Urothelium cell line (cell line): ENCODE results near the gene LTO1.

Experiments used
- DNase-seq: peaks from one replicate; pipeline ENCODE4 v3.0.0; 2011; ENCODE audit warnings: low spot score, mixed read lengths
- FAIRE-seq: peaks from 2 replicates; lab custom pipeline; 2011; peaks lifted over from hg19 to GRCh38; lab: Jason Lieb, UNC

LTO1 gene

DNA sequence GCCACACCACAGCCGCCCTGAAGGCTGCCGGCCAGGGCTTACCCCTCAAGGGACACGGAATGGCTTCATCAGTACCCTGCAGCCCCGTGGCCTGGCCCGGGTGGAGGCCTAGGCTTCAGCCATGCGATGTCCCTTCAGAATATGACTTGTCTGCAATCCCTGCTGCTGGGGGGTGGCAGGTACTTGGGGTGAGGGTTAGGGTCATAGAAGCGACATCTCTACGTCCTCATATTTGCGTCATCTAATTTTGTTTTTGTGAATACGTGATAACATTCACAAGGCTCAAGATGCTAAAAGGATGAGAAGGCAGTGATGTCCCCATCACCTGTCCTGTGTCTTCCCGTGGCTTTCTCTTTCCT is 27.8 kb downstream of the LTO1 start:
- DNase-seq (no peak), FAIRE-seq (no peak)

DNA sequence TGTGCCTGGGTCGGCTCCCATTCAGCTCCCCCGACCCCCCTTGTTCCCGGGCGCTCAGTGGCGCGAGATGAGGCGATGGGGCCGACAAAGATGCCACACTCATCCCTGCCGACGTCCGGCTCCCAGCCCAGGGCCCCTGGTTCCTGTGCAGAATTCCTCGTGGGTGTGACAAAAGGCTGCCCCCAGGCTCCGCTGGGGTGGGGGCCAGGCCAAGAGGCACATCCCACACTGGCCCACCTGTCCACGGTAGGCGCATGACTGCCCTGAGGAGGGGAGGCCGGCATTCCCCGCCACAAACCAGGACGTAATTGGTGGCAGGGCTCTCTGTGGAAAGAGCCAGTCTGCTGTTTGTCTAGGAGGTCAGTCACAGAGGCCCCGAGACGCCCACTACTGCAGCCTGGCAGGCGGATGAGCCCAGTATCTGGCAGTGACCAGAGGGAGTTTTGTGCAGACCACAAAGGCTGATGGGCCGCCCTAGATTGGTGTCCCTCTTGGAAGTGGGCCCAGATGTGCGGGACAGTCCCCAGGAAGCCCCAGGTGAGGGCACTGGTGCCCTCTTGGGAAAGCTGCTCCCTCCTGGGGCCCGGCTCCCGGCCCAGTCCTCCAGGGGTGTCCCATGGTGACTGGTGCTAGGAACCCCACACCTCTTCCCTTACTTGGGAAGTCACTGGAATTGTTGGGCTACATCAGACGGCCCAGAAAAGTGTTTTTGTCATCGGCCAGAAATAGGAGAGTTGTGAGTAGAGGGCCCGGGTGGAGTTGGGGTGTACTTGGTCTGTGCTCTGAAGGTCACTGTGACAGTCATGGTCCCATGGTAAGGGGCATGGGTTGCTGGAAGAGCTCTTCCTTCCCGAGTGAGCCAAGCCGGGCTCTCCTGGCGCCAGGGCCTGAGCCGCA is 28.4 kb downstream of the LTO1 start:
- FAIRE-seq: no peak
- no peak for DNase-seq

DNA sequence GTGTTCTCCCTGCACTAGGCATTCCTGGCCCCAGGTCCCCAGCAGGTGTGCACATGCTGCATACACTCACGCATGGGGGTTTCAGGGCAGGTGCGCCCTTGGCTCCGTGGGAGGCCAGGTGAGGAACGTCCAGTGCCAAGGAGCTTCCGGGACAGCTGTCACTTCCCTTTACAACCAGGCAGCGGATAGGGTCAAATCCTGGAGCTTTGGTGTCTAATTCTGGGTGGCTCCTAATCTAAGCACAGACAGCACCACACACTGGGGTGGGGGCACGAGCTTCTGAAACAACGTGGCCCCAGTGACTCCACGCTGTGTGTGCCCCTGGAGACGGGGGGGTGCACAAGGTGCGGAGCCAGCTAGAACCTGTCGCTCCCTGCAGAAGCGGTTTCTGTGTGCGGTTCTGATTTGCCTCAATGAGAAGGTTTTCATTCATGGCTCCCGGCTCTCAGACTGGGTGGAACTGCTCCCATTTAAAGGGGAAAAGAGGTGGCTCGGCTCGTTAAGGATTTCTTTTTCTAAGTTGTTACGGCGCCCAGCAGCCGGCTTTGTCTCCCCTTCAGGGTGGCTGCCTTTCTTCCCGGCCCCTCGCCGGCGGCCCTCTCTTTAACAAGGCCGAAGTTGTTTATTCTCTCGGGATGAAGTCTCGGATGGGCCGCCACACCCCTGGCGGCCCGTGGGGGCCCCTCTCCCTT is 29.2 kb downstream of the LTO1 start:
- FAIRE-seq: no peak
- DNase-seq: no peak

DNA sequence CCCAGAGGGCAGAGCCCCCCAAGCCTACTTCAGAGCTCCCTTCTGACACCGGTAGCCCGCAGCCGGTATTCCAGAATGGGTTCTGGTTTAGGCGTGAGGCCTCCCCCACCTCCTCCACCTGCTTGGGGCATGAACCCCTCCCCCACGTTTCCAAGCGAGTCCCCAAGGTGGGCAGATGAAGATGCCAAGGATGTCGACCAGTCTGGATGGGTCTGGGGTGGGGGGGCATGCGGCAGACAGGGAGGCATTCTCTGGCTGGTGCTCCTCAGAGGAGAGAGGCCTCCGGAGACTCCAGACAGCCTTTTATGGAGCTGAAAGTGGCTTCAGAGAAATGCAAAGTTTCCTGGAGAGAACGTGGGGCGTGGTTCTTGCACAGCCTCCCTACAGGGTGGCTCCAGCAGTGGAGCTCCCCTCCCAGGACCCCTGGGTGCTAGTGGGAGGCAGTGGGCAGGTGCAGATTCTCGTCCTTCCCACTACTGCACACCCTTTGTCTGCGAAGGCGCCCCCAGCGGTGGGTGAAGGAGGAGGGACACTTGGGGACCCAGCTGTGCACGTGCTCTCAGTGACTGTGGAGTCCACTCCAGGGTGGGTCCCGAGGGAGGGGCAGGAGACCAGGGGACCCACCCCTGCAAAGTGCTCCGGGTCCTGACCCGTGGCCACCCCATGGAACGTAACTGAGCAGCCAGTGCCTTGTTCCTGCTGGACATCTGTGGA is 30.0 kb downstream of the LTO1 start:
- FAIRE-seq: no peak
- DNase-seq: no peak

DNA sequence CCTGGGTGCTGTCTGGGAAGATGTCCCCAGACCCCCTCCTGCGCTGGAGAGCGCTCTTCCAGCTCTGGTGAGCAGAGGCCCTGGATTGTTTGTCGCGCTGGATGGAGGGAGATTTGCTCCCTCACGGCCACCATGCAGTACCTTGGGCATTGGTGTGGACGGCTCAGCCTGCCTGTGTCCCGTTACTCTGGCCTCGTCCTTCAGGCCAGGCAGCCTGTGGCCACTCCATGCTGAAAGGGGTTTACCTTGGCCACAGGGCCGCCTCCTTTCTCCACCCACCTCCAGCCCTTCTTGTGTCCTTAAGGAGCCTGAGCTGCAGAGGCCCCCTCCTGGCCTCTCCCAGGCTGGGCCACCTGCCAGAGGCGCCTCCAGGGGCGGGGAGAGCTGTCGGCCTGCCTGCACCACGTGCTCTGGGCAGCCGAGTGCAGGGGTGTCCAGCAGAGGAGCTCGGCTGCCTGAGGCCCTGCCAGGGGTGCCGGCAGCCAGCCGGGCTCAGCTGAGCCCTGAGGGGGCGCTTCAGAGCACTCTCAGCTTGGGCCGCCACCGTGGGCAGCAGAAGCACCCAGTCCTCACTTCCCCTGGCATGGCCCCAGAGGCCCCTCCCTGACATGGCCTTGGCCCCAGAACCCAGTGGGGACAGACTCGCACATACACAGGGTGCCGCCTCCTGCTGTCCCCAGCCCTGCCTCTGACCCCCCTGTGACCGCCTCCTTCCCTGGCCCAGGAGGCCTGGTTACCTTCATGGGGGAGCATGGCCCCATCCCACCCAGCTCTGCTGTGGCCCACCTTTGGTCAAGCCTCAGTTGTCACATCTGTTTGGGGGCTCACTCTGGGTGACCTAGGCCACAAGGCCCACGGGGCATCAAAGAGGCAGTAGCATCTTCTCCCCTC is 30.8 kb downstream of the LTO1 start:
- no peak for FAIRE-seq
- peak; percentile 71 for DNase-seq

DNA sequence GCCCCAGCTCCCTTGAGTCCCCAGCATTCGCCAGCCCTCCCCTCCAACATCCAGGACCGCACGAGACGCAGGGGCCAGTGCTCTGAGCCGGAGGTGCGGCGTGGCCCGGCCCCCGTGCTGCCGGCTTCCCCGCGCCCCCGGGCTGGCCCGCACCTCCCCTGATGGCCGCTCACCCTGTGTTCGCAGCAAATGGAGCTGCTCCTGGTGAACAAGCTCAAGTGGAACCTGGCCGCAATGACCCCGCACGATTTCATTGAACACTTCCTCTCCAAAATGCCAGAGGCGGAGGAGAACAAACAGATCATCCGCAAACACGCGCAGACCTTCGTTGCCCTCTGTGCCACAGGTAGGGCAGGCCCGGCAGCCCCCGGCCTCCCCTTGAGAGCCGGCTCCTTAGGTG is 31.5 kb downstream of the LTO1 start:
- FAIRE-seq (no peak), DNase-seq (no peak)

DNA sequence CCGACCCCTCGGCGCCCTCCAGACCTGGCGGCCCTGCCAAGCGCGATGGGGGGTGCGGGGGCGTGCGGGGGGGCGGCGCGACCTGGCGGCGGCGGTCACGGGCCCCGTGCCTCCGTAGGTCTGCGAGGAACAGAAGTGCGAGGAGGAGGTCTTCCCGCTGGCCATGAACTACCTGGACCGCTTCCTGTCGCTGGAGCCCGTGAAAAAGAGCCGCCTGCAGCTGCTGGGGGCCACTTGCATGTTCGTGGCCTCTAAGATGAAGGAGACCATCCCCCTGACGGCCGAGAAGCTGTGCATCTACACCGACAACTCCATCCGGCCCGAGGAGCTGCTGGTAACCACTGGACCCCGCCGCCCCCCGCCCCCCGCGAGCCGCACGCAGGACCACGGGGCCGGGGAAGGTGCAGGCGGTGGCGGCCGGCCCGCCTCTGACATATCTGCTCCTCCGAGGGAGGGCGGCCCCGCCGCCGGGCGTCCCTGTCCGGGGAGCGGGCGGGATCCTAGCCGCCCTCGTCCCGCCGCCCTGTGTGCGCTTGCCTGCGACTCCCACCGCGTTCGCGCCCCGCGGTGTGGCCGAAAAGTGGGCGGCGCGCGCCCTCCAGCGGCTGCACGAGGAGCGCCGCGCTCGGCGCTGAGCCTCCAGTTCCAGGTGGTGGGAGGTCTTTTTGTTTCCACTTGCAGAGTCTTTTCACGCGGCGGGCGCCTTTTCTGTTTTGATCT is 32.1 kb downstream of the LTO1 start:
- no peak for FAIRE-seq
- DNase-seq: peak; percentile 83

DNA sequence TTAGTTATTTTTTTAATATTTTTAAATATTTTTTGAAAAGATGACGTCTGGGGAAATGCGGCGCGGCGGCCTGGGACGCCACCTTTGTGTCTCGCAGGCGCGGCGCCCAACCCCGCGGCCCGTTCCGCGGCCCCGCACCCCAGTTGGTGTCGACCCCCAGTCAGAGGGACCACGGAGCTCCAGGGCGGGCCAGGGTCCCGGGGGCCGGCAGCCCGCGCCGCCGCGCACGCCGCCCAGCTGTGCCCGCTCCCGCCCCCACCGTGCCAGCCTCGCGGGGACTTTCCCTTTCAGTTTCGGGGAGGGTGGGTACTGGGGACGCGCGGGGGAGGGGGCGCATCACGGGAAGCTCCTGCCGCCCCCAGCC is 32.6 kb downstream of the LTO1 start:
- FAIRE-seq: no peak
- no peak for DNase-seq

DNA sequence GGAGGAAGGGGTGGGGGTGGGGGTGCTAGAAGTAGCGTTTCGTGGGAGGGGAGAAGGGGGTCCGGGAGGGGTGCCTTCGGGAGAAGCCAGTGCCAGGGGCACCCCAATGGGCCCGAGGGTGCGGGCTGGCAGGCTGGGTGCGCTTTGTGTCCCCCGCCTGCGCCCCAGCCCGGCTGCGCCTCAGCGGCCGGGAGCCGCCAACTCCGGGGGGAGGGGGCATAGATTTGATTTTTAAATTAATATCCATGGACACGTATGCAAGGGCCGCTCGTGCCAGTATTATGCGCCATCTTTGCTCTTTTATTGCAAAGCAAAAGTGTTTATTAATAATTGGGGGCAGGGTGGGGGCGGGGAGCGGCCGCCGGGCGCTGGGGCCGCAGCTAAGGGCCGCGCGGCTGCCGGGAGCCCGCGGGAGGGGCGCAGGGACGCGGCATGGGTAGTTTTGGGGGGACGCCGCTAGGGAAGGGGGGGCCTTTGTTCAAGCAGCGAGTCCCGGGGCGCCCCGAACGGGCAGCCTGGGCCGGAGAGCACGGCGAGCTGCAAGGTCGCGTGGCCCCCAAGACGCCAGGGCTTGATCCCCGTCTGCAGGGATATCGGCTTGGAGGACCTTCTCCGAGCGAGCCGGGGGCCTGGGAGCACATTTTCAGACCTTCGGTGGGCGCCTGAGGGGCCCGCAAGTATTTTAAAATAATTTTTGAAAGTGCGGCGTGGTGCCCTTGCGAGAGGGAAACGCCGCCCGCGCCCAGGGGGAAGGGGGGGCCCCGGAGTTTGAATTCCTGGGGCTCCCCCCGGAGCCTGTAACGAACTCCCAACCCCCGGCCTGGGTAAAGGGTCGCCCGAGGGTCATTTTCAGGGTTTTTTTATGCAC is 33.2 kb downstream of the LTO1 start:
- FAIRE-seq: no peak
- DNase-seq: no peak

DNA sequence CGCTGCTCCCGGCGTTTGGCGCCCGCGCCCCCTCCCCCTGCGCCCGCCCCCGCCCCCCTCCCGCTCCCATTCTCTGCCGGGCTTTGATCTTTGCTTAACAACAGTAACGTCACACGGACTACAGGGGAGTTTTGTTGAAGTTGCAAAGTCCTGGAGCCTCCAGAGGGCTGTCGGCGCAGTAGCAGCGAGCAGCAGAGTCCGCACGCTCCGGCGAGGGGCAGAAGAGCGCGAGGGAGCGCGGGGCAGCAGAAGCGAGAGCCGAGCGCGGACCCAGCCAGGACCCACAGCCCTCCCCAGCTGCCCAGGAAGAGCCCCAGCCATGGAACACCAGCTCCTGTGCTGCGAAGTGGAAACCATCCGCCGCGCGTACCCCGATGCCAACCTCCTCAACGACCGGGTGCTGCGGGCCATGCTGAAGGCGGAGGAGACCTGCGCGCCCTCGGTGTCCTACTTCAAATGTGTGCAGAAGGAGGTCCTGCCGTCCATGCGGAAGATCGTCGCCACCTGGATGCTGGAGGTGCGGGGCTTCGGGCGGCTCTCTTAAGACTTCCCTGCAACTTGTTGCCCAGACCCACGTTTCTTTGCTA is 34.1 kb downstream of the LTO1 start, which contains the start of gene CCND1:
CCND1 (plus strand) TSS at position 162 of the 587 bp plus-strand sequence; CDS start at position 320, 158 bp downstream.
- FAIRE-seq (peak; percentile 88), DNase-seq (peak; percentile 91)

DNA sequence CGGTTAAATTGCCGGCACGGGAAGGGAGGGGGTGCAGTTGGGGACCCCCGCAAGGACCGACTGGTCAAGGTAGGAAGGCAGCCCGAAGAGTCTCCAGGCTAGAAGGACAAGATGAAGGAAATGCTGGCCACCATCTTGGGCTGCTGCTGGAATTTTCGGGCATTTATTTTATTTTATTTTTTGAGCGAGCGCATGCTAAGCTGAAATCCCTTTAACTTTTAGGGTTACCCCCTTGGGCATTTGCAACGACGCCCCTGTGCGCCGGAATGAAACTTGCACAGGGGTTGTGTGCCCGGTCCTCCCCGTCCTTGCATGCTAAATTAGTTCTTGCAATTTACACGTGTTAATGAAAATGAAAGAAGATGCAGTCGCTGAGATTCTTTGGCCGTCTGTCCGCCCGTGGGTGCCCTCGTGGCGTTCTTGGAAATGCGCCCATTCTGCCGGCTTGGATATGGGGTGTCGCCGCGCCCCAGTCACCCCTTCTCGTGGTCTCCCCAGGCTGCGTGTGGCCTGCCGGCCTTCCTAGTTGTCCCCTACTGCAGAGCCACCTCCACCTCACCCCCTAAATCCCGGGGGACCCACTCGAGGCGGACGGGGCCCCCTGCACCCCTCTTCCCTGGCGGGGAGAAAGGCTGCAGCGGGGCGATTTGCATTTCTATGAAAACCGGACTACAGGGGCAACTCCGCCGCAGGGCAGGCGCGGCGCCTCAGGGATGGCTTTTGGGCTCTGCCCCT is 34.7 kb downstream of the LTO1 start:
- FAIRE-seq (no peak), DNase-seq (no peak)

DNA sequence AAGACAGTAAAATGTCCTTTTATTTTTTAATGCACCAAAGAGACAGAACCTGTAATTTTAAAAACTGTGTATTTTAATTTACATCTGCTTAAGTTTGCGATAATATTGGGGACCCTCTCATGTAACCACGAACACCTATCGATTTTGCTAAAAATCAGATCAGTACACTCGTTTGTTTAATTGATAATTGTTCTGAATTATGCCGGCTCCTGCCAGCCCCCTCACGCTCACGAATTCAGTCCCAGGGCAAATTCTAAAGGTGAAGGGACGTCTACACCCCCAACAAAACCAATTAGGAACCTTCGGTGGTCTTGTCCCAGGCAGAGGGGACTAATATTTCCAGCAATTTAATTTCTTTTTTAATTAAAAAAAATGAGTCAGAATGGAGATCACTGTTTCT is 35.3 kb downstream of the LTO1 start:
- no peak for FAIRE-seq

DNA sequence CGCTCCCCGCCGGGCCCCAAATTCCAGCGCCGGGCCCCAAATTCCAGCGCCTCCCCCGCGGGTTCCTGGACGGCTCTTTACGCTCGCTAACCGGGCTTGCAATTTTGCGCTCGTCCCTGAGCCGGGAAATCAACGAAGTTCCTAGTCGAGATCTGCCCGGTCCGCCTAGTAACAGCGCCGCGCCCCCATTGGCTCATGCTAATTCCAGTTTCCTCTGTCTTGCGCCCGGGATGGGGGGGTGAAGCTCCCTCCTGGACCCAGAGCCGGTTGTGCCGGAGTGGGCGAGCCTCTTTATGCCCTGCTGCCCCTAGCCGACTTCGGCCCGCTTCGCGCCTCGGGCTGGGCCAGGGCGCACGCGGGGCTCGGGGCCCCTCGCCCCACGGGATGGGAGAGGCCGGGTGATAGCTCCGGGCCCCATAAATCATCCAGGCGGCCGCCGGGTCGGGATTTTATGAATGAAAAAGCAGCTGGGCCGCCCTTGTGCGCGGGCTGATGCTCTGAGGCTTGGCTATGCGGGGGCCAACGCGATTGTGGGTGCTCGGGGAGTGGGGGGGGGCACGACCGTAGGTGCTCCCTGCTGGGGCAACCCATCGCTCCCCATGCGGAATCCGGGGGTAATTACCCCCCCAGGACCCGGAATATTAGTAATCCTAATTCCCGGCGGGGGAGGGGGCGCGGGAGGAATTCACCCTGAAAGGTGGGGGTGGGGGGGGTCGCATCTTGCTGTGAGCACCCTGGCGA is 36.0 kb downstream of the LTO1 start:
- no peak for FAIRE-seq
- DNase-seq: peak; percentile 68

More for the DNA sequence above, 35.3 kb downstream of the LTO1 start:
- no peak for DNase-seq

DNA sequence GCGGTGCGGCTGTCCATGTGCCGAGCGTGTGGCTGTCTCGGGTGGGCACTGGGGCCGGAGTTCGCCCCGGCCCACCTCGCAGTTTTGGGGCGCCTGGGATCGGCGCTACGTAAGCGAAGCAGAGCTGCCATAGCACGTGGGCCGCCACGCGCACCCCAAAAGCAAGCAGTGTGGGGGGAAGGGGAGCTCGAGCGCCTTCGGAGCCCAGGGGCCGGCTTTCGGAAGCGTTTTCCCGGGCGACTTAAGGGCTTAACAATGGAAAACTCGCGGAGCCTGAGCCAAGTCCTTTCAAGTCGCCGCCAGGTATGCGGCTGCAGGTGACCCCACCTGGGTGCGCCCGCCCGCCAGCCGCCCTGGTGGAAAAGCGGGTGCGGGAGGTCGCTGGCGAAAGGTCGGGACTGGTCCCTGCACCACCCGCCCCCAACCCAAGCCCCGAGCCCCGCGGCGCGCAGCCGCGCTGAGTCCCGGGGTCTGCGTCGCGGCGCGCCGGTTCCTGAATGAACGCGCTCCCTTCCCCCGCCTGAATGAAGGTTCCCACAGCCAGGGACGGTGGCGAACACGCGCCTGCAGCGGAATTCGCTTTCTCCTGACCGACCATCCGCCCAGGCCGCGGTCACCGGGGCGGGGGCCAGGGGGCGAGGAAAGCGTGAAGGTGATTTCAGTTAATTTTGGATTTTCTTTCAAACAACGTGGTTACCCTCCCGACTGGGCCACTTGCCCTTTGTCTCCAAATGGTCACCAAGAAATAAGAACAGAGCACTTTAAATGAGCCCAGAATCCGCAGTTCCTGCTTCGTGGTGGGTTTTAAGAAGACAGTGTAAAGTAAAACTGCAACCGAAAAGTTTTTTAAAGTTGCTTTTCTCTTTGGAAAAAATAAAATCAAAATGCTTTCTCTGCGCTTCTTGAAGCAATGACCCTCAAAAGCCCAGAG is 36.9 kb downstream of the LTO1 start:
- FAIRE-seq (no peak), DNase-seq (no peak)

DNA sequence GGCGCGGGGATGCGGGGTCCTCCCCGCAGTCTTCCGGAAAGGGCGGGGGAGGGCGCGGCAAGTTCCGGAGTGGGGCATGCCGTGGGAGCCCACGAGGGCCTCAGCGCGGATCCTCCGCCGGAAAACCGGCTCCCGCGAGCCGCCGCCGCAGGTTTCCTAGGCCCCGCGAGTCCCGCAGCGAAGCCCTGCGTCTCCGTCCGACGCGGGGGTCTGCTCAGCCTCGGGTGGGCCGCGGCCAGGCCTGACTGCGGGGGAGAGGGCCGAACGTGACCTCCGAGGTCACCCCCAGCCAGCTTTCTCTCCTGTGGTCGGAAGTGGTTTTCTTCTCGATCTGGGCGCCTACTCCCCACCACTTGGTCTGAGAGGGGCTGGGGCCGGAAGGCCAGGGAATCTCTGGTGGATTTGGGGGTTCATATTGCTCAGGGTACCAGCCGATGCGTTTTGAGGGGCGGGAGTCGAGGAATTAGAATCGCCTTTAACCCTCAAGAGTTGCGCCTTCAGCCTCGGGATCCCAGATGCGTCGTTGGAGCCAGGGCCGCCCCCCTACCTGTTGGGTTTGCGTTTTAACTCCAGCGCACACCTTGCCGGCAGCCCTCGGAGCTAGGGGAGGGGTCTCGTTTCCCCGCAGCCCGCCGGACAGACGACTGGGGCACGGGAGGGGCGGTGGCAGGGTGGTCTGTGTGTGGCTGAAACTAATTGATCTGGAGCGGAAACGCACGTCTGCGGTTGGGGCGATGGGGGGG is 37.8 kb downstream of the LTO1 start:
- no peak for FAIRE-seq
- DNase-seq: no peak
